Measurements from ENCODE around the gene MYBPC2. TPM values are rescaled to one million over a fixed set of nuclear protein-coding genes. Genes with fewer than 3 reads are reported as not detected.

MYBPC2 gene
- total RNA-seq, 4 donors from 2014 or later, result 0.29 TPM; not detected in 3

- no peaks in the 10 kb centered on the region for H3K9me3 ChIP-seq
- peaks cover 22% of the 10 kb centered on the region for H3K27me3 ChIP-seq
- no peak for DNase-seq (ENCODE audit: low spot score in 2 of 2)
- no peaks in the 10 kb centered on the region for H3K36me3 ChIP-seq
- 81% methylated on average over 7 of the region's 7 CpGs for WGBS
- TF ChIP-seq CTCF (IDR thresholded peaks at IDR 0.05) (no peak), EP300 (IDR thresholded peaks at IDR 0.05) (no peak), POLR2AphosphoS5 (IDR thresholded peaks at IDR 0.05) (no peak), POLR2A (IDR thresholded peaks at IDR 0.05) (no peak)
- no peak overlapping the region for H3K4me3 ChIP-seq
- H3K4me1 ChIP-seq, result peaks cover 9% of the 10 kb centered on the region
- H3K27ac ChIP-seq, result no peak overlapping the region
Observed at GRCh38 chr19:50425581-50425980, 7.1 kb upstream of the MYBPC2 start.

- Histone ChIP-seq H3K27ac (no peak overlapping the region), H3K4me3 (peak overlapping the region; percentile 39)
Observed at GRCh38 chr19:50427318-50427925, 5.3 kb upstream of the MYBPC2 start.

GRCh38 chr19:50427997-50428425 lies 4.7 kb upstream of the MYBPC2 start:
- Histone ChIP-seq H3K27me3 (peaks cover 13% of the 10 kb centered on the region), H3K4me3 (peak overlapping the region; percentile 39), H3K9me3 (no peaks in the 10 kb centered on the region), H3K36me3 (no peaks in the 10 kb centered on the region), H3K4me1 (peaks cover 29% of the 10 kb centered on the region), H3K27ac (peak overlapping the region; percentile 31)
- TF ChIP-seq POLR2AphosphoS5 (IDR thresholded peaks at IDR 0.05) (no peak), CTCF (IDR thresholded peaks at IDR 0.05) (no peak), EP300 (IDR thresholded peaks at IDR 0.05) (no peak), POLR2A (IDR thresholded peaks at IDR 0.05) (peak in 1 of 2 donors; percentile 29)
- DNase-seq (ENCODE audit: low spot score in 2 of 2), result peak; percentile 89 to 92
- no CpG with 5 or more reads among the region's 38 CpGs for WGBS

More at GRCh38 chr19:50427318-50427925, 5.3 kb upstream of the MYBPC2 start:
- TF ChIP-seq POLR2AphosphoS5 (IDR thresholded peaks at IDR 0.05), result no peak
- no peak for TF ChIP-seq POLR2A (IDR thresholded peaks at IDR 0.05)
- TF ChIP-seq EP300 (IDR thresholded peaks at IDR 0.05), result no peak
- no peak for TF ChIP-seq CTCF (IDR thresholded peaks at IDR 0.05)
- 88% methylated on average over 19 of the region's 26 CpGs for WGBS
- peaks cover 26% of the 10 kb centered on the region for H3K4me1 ChIP-seq
- H3K27me3 ChIP-seq, result peaks cover 13% of the 10 kb centered on the region
- no peak for DNase-seq (ENCODE audit: low spot score in 2 of 2)
- H3K9me3 ChIP-seq, result no peaks in the 10 kb centered on the region
- no peaks in the 10 kb centered on the region for H3K36me3 ChIP-seq

GRCh38 chr19:50428772-50429463 lies 3.8 kb upstream of the MYBPC2 start:
- no peaks in the 10 kb centered on the region for H3K9me3 ChIP-seq
- WGBS, result 98% methylated on average over 2 of the region's 7 CpGs
- H3K4me1 ChIP-seq, result peaks cover 29% of the 10 kb centered on the region
- no peaks in the 10 kb centered on the region for H3K36me3 ChIP-seq
- H3K4me3 ChIP-seq, result no peak overlapping the region
- H3K27me3 ChIP-seq, result peaks cover 19% of the 10 kb centered on the region
- TF ChIP-seq EP300 (IDR thresholded peaks at IDR 0.05) (no peak), CTCF (IDR thresholded peaks at IDR 0.05) (no peak), POLR2AphosphoS5 (IDR thresholded peaks at IDR 0.05) (no peak), POLR2A (IDR thresholded peaks at IDR 0.05) (no peak)
- no peak for DNase-seq (ENCODE audit: low spot score in 2 of 2)
- H3K27ac ChIP-seq, result no peak overlapping the region

- H3K4me3 ChIP-seq, result peak overlapping the region; percentile 59
- TF ChIP-seq POLR2A (IDR thresholded peaks at IDR 0.05), result no peak
- TF ChIP-seq POLR2AphosphoS5 (IDR thresholded peaks at IDR 0.05), result no peak
- no peak for TF ChIP-seq CTCF (IDR thresholded peaks at IDR 0.05)
- TF ChIP-seq EP300 (IDR thresholded peaks at IDR 0.05), result no peak
- H3K27me3 ChIP-seq, result peaks cover 37% of the 10 kb centered on the region
- H3K27ac ChIP-seq, result peak overlapping the region; percentile 26
- peaks cover 29% of the 10 kb centered on the region for H3K4me1 ChIP-seq
- WGBS, result 29% methylated on average over 13 of the region's 13 CpGs
- no peak for DNase-seq (ENCODE audit: low spot score in 2 of 2)
- no peaks in the 10 kb centered on the region for H3K36me3 ChIP-seq
- H3K9me3 ChIP-seq, result no peaks in the 10 kb centered on the region
Observed at GRCh38 chr19:50430888-50431342, 1.8 kb upstream of the MYBPC2 start.

All from suprapubic skin (tissue), 4 donors.